NCI-H748 treated with DMSO at 0.1 percent for 48 hours (cell line): ENCODE measurements around the gene ADORA1.

Source experiments
- DNase-seq: peaks from one replicate; lab custom pipeline; 2025; lab: John Stamatoyannopoulos, UW

ADORA1 gene

GRCh38 chr1:203140743-203141520 is 13.4 kb downstream of the ADORA1 start:
- DNase-seq: no peak

- no peak for DNase-seq
These were observed 14.6 kb downstream of the ADORA1 start for GRCh38 chr1:203142124-203142523.

DNA sequence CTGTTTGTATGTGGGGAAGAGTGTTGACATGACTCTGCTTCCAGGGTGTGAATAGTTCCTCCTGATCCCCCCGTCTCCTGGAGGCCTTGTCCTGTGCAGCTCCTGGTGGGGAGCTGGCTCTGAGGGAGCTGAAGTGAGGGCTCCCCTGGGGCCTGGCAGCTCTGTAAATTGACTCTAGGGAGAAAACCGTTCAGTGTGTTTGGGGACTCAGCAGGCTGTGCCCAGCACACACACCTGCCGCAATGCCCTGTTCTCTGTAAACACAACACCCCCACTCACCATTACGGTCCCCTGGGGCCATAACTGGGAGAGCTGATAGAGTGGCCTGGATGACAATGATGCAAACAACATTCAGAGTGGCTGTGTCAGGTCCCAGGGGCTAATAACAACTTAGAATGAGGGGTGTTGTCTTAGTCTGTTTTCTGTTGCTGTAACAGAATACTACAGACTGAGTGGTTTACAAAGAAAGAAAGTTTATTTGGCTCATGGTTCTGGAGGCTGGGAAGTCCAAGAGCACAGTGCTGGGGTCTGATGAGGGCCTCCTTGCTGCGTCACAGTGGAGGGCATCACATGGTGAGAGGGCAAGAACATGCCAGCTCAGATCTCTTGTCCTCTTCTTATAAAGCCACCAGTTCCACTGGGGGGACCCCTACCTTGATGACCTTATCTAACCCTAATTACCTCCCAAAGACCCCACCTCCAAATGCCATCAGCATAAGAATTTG is 15.3 kb downstream of the ADORA1 start:
- DNase-seq: peak; percentile 42

GRCh38 chr1:203143641-203144040 is 16.1 kb downstream of the ADORA1 start:
- DNase-seq: no peak

- DNase-seq: no peak
These were observed 17.1 kb downstream of the ADORA1 start for GRCh38 chr1:203144661-203145060.

DNA sequence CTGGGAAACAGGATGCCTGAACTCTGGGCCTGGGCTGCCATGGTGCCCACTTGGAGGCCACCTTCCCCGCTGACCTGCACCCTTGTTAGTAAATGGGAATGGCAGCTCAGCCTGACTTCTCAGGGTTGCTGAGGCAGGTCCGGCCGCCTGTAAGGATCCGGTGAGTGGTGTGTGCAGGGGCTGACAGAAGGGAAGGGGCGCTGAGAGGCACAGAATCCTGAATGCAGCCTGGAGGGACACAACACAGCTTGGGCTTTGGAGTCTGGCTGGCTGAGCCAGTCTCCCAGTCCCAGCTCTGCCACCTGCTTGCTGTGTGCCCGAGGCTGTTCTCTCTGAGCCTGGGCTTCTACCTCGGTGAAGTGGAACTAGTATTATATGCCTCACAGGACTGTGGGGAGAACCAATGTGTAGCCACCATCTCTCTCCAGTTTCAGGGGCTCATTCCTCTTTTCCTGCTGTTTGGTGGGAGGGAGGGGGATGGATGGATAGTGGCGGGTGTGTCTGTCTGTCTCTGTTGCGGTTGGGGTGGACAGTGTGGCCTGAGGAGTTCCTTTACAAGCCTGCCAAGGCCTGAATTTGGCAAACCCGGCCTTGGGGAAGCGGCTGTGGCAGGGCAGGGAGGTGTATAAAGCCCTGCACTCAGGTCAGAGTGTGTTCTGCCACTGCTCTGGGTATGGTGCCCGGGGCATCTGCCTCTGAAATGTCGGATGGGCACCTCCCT is 18.0 kb downstream of the ADORA1 start:
- DNase-seq: no peak

GRCh38 chr1:203146042-203146369 is 18.5 kb downstream of the ADORA1 start:
- DNase-seq: no peak

GRCh38 chr1:203146537-203146936 is 19.0 kb downstream of the ADORA1 start:
- no peak for DNase-seq

DNA sequence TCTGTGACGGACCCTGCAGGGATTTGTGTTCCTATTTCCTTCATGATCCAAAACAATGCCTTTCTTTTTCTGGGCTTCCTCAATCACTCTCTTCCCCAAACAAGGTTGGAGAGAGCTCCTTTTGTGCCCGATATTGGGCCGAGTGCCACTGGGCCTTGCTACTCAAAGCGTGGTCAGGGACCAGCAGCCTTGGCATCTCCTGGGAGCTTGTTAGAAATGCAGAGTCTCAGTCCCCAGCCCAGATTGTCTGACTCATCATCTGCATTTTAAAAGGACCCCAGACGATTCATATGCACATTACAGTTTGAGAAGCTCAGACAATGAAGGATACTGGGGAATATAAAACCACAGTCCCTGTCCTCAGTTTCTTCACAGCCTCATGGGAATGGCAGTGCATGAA is 19.9 kb downstream of the ADORA1 start:
- no peak for DNase-seq

DNA sequence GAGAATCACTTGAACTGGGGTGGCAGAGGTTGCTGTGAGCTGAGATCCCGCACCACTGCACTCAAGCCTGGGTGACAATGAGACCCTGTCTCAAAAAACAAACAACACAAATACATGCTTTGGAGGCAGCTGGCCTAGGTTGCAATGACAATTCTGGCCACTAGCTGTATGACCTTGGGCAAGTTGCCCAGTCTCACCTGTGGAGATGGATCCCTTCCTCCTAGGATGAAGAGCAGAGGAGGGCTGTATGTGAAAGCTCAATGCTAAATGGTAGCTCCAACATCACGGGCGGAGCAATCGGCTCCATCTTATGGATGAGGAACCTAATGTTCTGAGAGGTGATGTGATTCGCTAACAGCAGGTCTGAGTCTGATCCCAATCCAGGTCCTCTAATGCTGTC is 20.6 kb downstream of the ADORA1 start:
- no peak for DNase-seq

GRCh38 chr1:203148579-203148978 is 21.1 kb downstream of the ADORA1 start:
- no peak for DNase-seq

DNA sequence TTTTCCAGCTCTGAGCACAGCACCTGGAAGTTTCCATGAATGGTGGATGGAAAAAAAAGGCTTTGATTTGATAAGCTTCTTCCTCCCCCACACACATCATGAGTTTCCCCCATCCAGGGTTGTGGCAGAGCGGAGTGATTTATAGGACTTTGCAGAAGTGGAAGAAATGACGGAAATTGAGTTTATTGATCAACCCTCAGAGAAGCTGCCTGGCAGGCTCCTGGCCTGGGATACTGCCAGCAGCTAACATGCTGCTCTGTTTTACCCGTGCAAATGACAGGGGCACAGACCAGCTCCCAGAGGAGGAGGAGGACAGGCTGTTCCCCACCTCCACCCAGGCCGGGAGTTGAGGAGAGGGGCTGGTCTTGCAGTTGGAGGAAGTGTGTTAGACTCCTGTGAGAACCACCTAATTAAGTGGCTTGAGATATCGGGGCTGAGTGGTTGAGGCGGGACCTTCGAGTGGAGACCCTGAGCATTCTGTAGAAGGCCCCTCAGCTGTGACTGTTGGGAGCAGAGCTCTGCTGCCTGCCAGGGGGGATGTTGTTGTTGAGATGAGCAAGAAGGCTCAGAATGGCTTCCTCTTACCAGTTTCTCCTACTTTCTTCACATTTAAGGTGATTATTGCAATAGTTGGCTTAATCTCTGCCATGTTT is 21.8 kb downstream of the ADORA1 start:
- no peak for DNase-seq

DNA sequence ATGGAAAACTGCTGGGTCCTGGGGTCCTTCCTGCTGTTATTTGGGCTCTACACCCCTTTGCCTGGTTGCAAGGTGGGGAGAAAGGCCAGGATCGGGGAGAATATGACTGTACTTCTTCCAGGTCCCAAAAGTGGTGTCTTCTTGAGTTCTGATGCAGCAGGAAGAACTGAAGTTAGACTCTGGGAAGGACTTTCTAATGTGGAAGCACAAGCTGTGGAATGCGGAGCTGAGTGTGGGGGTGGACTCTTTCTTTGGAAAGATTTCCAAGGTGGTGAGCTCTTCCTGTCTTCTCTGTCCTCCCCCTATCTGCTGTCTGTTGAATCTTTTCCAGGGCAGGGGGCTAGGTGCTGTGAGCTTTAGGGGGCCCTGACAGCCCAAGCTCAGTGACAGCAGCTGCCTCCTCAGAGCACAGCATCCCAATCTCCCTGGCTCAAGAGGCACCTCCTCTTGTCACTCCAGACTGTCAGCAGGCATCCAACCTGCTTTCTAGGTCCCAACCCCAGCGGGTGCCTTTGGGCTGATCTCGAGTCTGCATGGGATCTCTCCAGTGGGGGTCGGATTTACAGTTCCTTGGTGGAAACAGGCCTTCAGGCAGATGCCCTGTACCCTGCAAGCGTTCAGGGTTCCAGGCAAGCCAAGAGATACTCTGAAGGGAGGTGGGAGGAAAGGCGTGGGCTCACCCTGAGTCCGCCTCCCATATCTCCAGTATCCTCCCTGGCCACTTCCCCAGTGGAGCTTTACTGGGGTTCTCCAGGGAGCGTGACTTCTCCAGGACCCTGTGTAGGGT is 23.2 kb downstream of the ADORA1 start:
- no peak for DNase-seq

DNA sequence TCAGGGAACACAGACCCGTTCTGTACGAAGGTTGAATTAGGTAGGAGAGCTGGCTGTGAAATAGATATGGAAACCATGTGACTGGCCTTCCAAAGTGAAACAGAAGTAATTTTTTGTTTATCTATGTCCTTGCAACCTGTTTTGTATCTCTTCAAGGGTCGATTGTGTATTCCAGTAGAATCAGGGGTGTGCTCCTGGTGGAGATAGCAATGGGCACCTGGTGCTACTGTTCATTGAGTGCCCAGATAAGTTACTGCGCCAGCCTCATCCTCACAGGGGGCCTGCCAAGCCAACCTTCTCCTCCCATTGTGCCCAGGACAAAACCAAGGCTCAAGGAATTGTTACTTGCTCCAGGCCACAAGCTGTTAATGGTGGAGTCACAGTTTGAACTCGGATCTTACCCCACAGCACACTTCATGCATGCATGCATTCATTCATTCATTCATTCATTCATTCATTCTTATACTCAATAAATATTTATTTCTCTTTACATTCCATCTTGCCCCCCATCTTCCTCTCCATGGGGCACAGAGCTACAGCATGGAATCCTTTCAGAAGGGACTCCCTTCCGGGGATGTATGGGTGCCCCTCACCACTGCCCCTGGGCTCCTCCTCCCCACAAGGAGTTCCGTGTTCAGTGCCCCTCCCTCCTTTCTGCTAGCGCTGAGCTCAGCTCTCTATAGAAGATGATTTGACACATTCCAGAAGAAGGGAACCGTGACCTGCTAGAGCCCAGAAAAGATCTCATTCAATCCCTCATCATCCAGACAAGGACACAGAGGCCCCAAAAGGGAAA is 24.0 kb downstream of the ADORA1 start:
- no peak for DNase-seq

- DNase-seq: no peak
These were observed 24.9 kb downstream of the ADORA1 start for GRCh38 chr1:203152158-203153034.

GRCh38 chr1:203153051-203153988 is 25.8 kb downstream of the ADORA1 start:
- DNase-seq: no peak

GRCh38 chr1:203153989-203154821 is 26.7 kb downstream of the ADORA1 start:
- no peak for DNase-seq

GRCh38 chr1:203156280-203156679 is 28.8 kb downstream of the ADORA1 start:
- no peak for DNase-seq
